Adrenal gland (tissue), 5 donors: Measurements from ENCODE around the gene DIP2C.

Experiments
- CTCF ChIP-seq, 6 experiments: fragments of 450-650 bp in 4 of 6; fragments of 200-600 bp in 2 of 6; sonication (generic) in 1 of 6; IDR thresholded peaks; 1 replicate in 5 of 6; 2 replicates in 1 of 6; pipeline versions ENCODE4 v1.5.1 to v1.8.0; 2016 to 2021; ENCODE audit warnings: antibody characterized with exemption in 6 of 6, mild to moderate bottlenecking in 2 of 6, moderate library complexity in 1 of 6
- POLR2A ChIP-seq, 2 donors: fragments of 450-650 bp; IDR thresholded peaks; one replicate each; pipeline ENCODE4 v1.6.1; 2017; ENCODE audit warnings: antibody characterized with exemption in 2 of 2, mild to moderate bottlenecking in 2 of 2, moderate library complexity in 1 of 2
- donor health status: DM: no; HTN: no; CAD: no.

DNA sequence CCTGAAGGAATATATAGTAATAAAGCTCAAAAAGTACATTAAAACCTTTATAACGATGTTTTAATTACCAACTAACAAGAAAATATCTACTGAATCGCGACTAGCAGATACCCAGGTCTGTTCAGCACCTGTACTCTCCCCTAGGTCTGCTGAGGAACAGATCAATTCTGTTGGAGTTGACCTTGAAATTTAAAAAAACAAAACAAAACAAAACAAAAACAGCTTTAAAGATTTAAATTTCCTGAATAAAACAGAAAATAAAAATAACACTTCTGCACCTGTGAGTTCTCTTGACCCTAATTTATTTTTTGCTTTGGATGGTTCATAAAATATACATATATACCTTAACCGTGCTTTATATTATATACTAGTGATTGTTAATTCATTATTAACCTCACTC is 24.6 kb downstream of the DIP2C start:
- TF ChIP-seq POLR2A (IDR thresholded peaks at IDR 0.05) (no peak), CTCF (IDR thresholded peaks at IDR 0.05) (no peak)
